Panc1 (cell line): ENCODE data around the gene PBOV1. TPM values are rescaled to one million over a fixed set of nuclear protein-coding genes. Genes with fewer than 3 reads are reported as not detected.

Source experiments
- ATAC-seq: fragments of 200-7000 bp; cut with Tn5 transposase; 2 replicates; pipeline ENCODE4 v1.9.1; 2020; ENCODE audit warnings: mild to moderate bottlenecking, moderate library complexity
- BruUV-seq: library from RNA; stranded (reverse); fragments of 400-500 nt; replicated peaks from 2 replicates; lab custom pipeline; 2021; lab: Mats Ljungman, UMichigan
- CTCF ChIA-PET: fragments of 300-600 bp; sonication (Branson Sonifier 250); formaldehyde crosslinking; loops from one replicate; lab custom pipeline; 2022; ENCODE audit warnings: antibody characterized with exemption; lab: Charles Lee
- POLR2A ChIA-PET: fragments of 300-600 bp; sonication (Branson Sonifier 250); formaldehyde crosslinking; loops from one replicate; lab custom pipeline; 2022; ENCODE audit warnings: antibody characterized with exemption; lab: Charles Lee
- DNase-seq: peaks from one replicate; pipeline ENCODE4 v3.0.0-alpha.2; 2010; ENCODE audit warnings: low read depth, low spot score
- H3K27ac ChIP-seq: 2 replicates; pipeline ENCODE4 v1.5.1; 2011; ENCODE audit warnings: mild to moderate bottlenecking, low read length, inconsistent platforms
- H3K27me3 ChIP-seq: fragments of 200-500 bp; sonication (Bioruptor generic); 2 replicates; pipeline ENCODE4 v1.6.0; 2014; ENCODE audit warnings: low read length, inconsistent platforms; ENCODE audit not compliant: control insufficient read depth, insufficient read depth
- H3K36me3 ChIP-seq: fragments of 200-500 bp; sonication (Bioruptor generic); 2 replicates; pipeline ENCODE4 v1.5.1; 2014; ENCODE audit warnings: inconsistent platforms, mild to moderate bottlenecking, low read length, moderate library complexity; ENCODE audit not compliant: control insufficient read depth, insufficient read depth
- H3K4me1 ChIP-seq: 2 replicates; pipeline ENCODE4 v1.5.1; 2011; ENCODE audit warnings: inconsistent platforms, mild to moderate bottlenecking, low read length, moderate library complexity; ENCODE audit not compliant: control insufficient read depth, insufficient read depth
- H3K4me3 ChIP-seq, 2 experiments: 2 replicates each; pipeline ENCODE4 v1.5.1; 2011 to 2012; ENCODE audit warnings: low read depth in 2 of 2, low read length in 2 of 2, mild to moderate bottlenecking in 2 of 2, inconsistent platforms in 1 of 2, moderate library complexity in 1 of 2
- H3K9me3 ChIP-seq: fragments of 200-500 bp; sonication (Bioruptor generic); 2 replicates; pipeline ENCODE4 v1.5.1; 2014; ENCODE audit warnings: low read depth, mild to moderate bottlenecking, inconsistent platforms, low read length, moderate library complexity; ENCODE audit not compliant: control insufficient read depth, insufficient read depth
- CTCF ChIP-seq: fragments of 450-650 bp; IDR thresholded peaks from 2 replicates; pipeline ENCODE4 v1.5.1; 2017; ENCODE audit warnings: mild to moderate bottlenecking
- POLR2AphosphoS5 ChIP-seq: IDR thresholded peaks from 2 replicates; pipeline ENCODE4 v1.6.1; 2012; ENCODE audit warnings: mild to moderate bottlenecking, low read depth, low read length, moderate library complexity
- REST ChIP-seq, 2 experiments: IDR thresholded peaks; 2 replicates each; pipeline ENCODE4 v1.6.1; 2011 to 2012; ENCODE audit warnings: low read depth in 2 of 2, control low read depth in 1 of 2, low read length in 1 of 2, mild to moderate bottlenecking in 1 of 2, moderate library complexity in 1 of 2; ENCODE audit not compliant: insufficient read depth in 1 of 2
- SIN3A ChIP-seq: IDR thresholded peaks from 2 replicates; pipeline ENCODE4 v1.6.1; 2012; ENCODE audit warnings: low read depth, mild to moderate bottlenecking, low read length, moderate library complexity, borderline replicate concordance; ENCODE audit not compliant: insufficient read depth
- TCF7L2 ChIP-seq: IDR thresholded peaks from 2 replicates; pipeline ENCODE4 v1.6.1; 2011; ENCODE audit warnings: mild to moderate bottlenecking, low read depth, low read length, inconsistent platforms
- in situ Hi-C: cut with HindIII; loops from 2 replicates; pipeline ENCODE4 v1.10.0; 2016; ENCODE audit warnings: low sequenced_read_pairs, low pct_unique_long_range_greater_than_20kb
- intact Hi-C: fragments of 100-400 bp; cut with micrococcal nuclease; formaldehyde crosslinking; loops from one replicate; pipeline ENCODE4 v1.10.0; 2022; ENCODE audit not compliant: unreplicated experiment
- total RNA-seq: library from RNA; stranded (reverse); gene quantifications from one replicate; pipeline ENCODE4 v1.2.1, GENCODE V29; 2021; ENCODE audit not compliant: unreplicated experiment

The PBOV1 gene
- total RNA-seq, 1 experiment from 2014 or later: not detected

- Histone ChIP-seq H3K27ac (no peak overlapping the region), H3K4me1 (no peaks in the 10 kb centered on the region), H3K9me3 (no peaks in the 10 kb centered on the region), H3K4me3 (no peak overlapping the region), H3K27me3 (0 out of 2 replicates have a peak, but pooled peaks cover 3% of the 10 kb centered on the region), H3K36me3 (no peaks in the 10 kb centered on the region)
- intact Hi-C loops (loop anchor here (5.0 kb wide), 1 partner anchor 94 kb away; no protein-coding TSS in a partner anchor), in situ Hi-C loops (no loop called here)
- BruUV-seq: no TSS peak
- TF ChIP-seq REST (IDR thresholded peaks at IDR 0.05; ENCODE audit: insufficient read depth in 1 of 2, low read depth in 2 of 2, low read length in 1 of 2) (no peak), POLR2AphosphoS5 (no peak), CTCF (no peak), TCF7L2 (no peak), SIN3A (no peak)
- ATAC-seq (no peak), DNase-seq (no peak)
- CTCF ChIA-PET: no interaction called here
- POLR2A ChIA-PET: no interaction called here
Measured at GRCh38 chr6:138211601-138212000, 6.7 kb downstream of the PBOV1 start.

GRCh38 chr6:138211048-138211581 is 7.2 kb downstream of the PBOV1 start:
- intact Hi-C loops: loop anchor here (5.0 kb wide), 1 partner anchor 94 kb away; no protein-coding TSS in a partner anchor
- no peak overlapping the region for H3K27ac ChIP-seq
- BruUV-seq: no TSS peak
- POLR2A ChIA-PET: no interaction called here
- TF ChIP-seq CTCF (peak; percentile 34; the same call in 1 of the 2 replicates), REST (IDR thresholded peaks at IDR 0.05; ENCODE audit: insufficient read depth in 1 of 2, low read depth in 2 of 2, low read length in 1 of 2) (no peak)
- no peaks in the 10 kb centered on the region for H3K4me1 ChIP-seq
- no peak for ATAC-seq
- DNase-seq: no peak
- no peak overlapping the region for H3K4me3 ChIP-seq
- 0 out of 2 replicates have a peak, but pooled peaks cover 3% of the 10 kb centered on the region for H3K27me3 ChIP-seq
- no peaks in the 10 kb centered on the region for H3K9me3 ChIP-seq
- in situ Hi-C loops: no loop called here
- no peaks in the 10 kb centered on the region for H3K36me3 ChIP-seq
- CTCF ChIA-PET: interaction anchor here (1.0 kb wide), 1 partner anchor 11 kb away, joined by 3 read pairs; no protein-coding TSS in a partner anchor
